K562 (cell line): ENCODE measurements around the gene DOK4. TPM values are rescaled to one million over a fixed set of nuclear protein-coding genes. Genes with fewer than 3 reads are reported as not detected.

Source experiments
- COPS2 ChIP-seq: fragments of 450-650 bp; conservative IDR thresholded peaks from 2 replicates; pipeline ENCODE4 v1.6.1; 2016; ENCODE audit warnings: mild to moderate bottlenecking, moderate library complexity
- CTBP1 ChIP-seq: fragments of 450-650 bp; IDR thresholded peaks from 2 replicates; pipeline ENCODE4 v1.6.1; 2016; ENCODE audit warnings: borderline replicate concordance
- DACH1 ChIP-seq: fragments of 450-650 bp; IDR thresholded peaks from 2 replicates; pipeline ENCODE4 v1.6.1; 2018; ENCODE audit not compliant: partially characterized antibody
- FOSL1 ChIP-seq: fragments of 200-800 bp; sonication (Bioruptor generic); conservative IDR thresholded peaks from 2 replicates; pipeline ENCODE4 v1.6.1; 2016; ENCODE audit warnings: missing genetic modification characterization, missing compliant biosample characterization
- HCFC1 ChIP-seq: IDR thresholded peaks from 2 replicates; pipeline ENCODE4 v1.6.1; 2012; ENCODE audit warnings: low read depth, low read length, improper control_type of control experiment
- MNT ChIP-seq, 2 experiments: fragments of 450-650 bp; conservative IDR thresholded peaks; 2 replicates each; pipeline ENCODE4 v1.6.1; 2017; ENCODE audit warnings: mild to moderate bottlenecking in 2 of 2, moderate library complexity in 2 of 2
- MXI1 ChIP-seq: IDR thresholded peaks from 2 replicates; pipeline ENCODE4 v1.6.1; 2011; ENCODE audit warnings: low read depth, mild to moderate bottlenecking, improper control_type of control experiment, low read length
- NELFE ChIP-seq: IDR thresholded peaks from 2 replicates; pipeline ENCODE4 v1.6.1; 2011; ENCODE audit warnings: mild to moderate bottlenecking; ENCODE audit not compliant: insufficient read depth, insufficient read length
- NR4A1 ChIP-seq, 2 experiments: fragments of 250-450 bp in 1 of 2; fragments of 450-650 bp in 1 of 2; sonication (Bioruptor Pico) in 1 of 2; IDR thresholded peaks; 2 replicates each; pipeline versions ENCODE4 v1.4.0 to v1.6.1; 2016 to 2020; ENCODE audit warnings: mild to moderate bottlenecking in 2 of 2, missing compliant biosample characterization in 1 of 2, missing genetic modification characterization in 1 of 2, moderate library complexity in 1 of 2
- RBM17 ChIP-seq: fragments of 200-400 bp; formaldehyde crosslinking; IDR thresholded peaks from 2 replicates; pipeline ENCODE4 v1.6.1; 2017; ENCODE audit warnings: low read depth, mild to moderate bottlenecking, low read length, borderline replicate concordance
- ZBTB7A ChIP-seq: IDR thresholded peaks from 2 replicates; pipeline ENCODE4 v1.6.1; 2011; ENCODE audit warnings: low read depth, mild to moderate bottlenecking, low read length, moderate library complexity, borderline replicate concordance; ENCODE audit not compliant: control insufficient read depth
- ZKSCAN3 ChIP-seq: fragments of 250-450 bp; sonication (Bioruptor Pico); IDR thresholded peaks from 2 replicates; pipeline ENCODE4 v1.4.0; 2020
- ZNF263 ChIP-seq: sonication (generic); formaldehyde crosslinking; IDR thresholded peaks from 2 replicates; pipeline ENCODE4 v1.8.0; 2022; ENCODE audit warnings: mild to moderate bottlenecking, missing genetic modification reagents, borderline replicate concordance
- ZNF655 ChIP-seq: fragments of 250-450 bp; sonication (Bioruptor Pico); IDR thresholded peaks from 2 replicates; pipeline ENCODE4 v1.5.0; 2021
- polyA plus RNA-seq, 8 experiments: library from polyadenylated mRNA; depleted of rRNA in 4 of 8; stranded (reverse) in 5 of 8; unstranded in 3 of 8; fragments of >200 nt; fragmentation: Nextera tagmentation in 2 of 8; fragmentation: Illumina TruSeq in 1 of 8; extraction: Ambion mirVana in 2 of 8; extraction: Trizol in 1 of 8; gene quantifications; 2 replicates each; pipeline versions ENCODE4 v1.2.1 to v1.2.3, GENCODE V29; 2011 to 2014; ENCODE audit warnings: inconsistent platforms in 1 of 8, missing spikeins in 1 of 8
- total RNA-seq, 7 experiments: library from RNA; depleted of rRNA in 6 of 7; stranded (reverse); fragments of >200 nt in 6 of 7; fragmentation: Illumina TruSeq in 2 of 7; extraction: Trizol in 2 of 7; gene quantifications; 2 replicates each; pipeline versions ENCODE4 v1.2.1 to v1.2.3, GENCODE V29; 2011 to 2021; ENCODE audit warnings: low replicate concordance in 1 of 7
- TF ChIP-seq, protein P1 (sequence below): sonication (generic); formaldehyde crosslinking; IDR thresholded peaks from 2 replicates; pipeline ENCODE4 v1.8.0; 2022; ENCODE audit warnings: mild to moderate bottlenecking, missing genetic modification reagents
- TF ChIP-seq, protein P2 (sequence below), 2 experiments: IDR thresholded peaks; 2 replicates each; pipeline ENCODE4 v1.6.1; 2012; ENCODE audit warnings: improper control_type of control experiment in 2 of 2, low read depth in 2 of 2, low read length in 2 of 2, borderline replicate concordance in 1 of 2
- TF ChIP-seq, protein P3 (sequence below): fragments of 450-650 bp; IDR thresholded peaks from 2 replicates; pipeline ENCODE4 v1.6.1; 2018; ENCODE audit not compliant: partially characterized antibody

DOK4 gene
- total and polyA plus RNA-seq, 9 of the 15 experiments (the other 6 are each of a cell fraction or from before 2014, with no cell fraction given), result 0.10 to 14.4 (median 8.3) TPM

DNA sequence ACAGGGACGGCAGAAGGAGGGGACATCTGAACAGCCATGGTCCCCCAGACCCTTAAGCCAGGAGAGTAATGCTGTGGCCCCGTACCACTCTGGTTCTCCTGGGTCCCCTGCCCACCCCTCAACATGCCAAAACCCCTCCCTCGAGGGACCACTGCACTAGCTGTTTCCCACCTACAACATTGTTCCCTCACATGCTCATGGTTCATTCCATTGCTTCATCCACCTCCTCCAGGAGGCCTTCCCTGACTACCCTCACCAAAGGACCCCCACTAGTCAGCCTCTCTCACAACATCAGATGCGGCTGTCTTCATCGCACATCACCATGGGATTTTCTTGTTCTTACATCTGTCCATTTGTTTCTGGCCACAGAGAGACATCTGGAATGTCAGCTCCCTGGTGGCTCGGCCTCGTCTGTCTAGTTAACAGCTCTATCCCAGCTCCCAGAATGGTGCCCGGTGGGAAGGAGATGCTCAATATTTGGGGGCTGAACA, 1.7 kb downstream of the DOK4 start (continued):
- TF ChIP-seq, protein P1, sequence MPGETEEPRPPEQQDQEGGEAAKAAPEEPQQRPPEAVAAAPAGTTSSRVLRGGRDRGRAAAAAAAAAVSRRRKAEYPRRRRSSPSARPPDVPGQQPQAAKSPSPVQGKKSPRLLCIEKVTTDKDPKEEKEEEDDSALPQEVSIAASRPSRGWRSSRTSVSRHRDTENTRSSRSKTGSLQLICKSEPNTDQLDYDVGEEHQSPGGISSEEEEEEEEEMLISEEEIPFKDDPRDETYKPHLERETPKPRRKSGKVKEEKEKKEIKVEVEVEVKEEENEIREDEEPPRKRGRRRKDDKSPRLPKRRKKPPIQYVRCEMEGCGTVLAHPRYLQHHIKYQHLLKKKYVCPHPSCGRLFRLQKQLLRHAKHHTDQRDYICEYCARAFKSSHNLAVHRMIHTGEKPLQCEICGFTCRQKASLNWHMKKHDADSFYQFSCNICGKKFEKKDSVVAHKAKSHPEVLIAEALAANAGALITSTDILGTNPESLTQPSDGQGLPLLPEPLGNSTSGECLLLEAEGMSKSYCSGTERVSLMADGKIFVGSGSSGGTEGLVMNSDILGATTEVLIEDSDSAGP (CRISPR knock-in tag), result no peak
- 0 out of 2 replicates have a peak, but pooled peaks have one; percentile 1 for TF ChIP-seq CTBP1
- no peak for TF ChIP-seq ZKSCAN3 (CRISPR knock-in tag)
- TF ChIP-seq MNT (conservative IDR thresholded peaks at IDR 0.05), result no peak
- TF ChIP-seq, protein P2, sequence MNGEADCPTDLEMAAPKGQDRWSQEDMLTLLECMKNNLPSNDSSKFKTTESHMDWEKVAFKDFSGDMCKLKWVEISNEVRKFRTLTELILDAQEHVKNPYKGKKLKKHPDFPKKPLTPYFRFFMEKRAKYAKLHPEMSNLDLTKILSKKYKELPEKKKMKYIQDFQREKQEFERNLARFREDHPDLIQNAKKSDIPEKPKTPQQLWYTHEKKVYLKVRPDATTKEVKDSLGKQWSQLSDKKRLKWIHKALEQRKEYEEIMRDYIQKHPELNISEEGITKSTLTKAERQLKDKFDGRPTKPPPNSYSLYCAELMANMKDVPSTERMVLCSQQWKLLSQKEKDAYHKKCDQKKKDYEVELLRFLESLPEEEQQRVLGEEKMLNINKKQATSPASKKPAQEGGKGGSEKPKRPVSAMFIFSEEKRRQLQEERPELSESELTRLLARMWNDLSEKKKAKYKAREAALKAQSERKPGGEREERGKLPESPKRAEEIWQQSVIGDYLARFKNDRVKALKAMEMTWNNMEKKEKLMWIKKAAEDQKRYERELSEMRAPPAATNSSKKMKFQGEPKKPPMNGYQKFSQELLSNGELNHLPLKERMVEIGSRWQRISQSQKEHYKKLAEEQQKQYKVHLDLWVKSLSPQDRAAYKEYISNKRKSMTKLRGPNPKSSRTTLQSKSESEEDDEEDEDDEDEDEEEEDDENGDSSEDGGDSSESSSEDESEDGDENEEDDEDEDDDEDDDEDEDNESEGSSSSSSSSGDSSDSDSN (IDR thresholded peaks at IDR 0.05; ENCODE audit: borderline replicate concordance in 1 of 2, low read depth in 2 of 2, low read length in 2 of 2), result no peak
- TF ChIP-seq DACH1, result no peak
- peak; percentile 0; the same call in 1 of the 2 replicates for TF ChIP-seq ZNF263 (CRISPR knock-in tag)
- TF ChIP-seq NR4A1 (CRISPR knock-in tag; IDR thresholded peaks at IDR 0.05), result no peak
- no peak for TF ChIP-seq NR4A1 (tag; IDR thresholded peaks at IDR 0.05)
- no peak for TF ChIP-seq FOSL1
- TF ChIP-seq ZBTB7A, result peak; percentile 39; the same call in 1 of the 2 replicates
- no peak for TF ChIP-seq RBM17
- TF ChIP-seq COPS2, result no peak
- TF ChIP-seq ZNF655, result no peak
- no peak for TF ChIP-seq HCFC1
- no peak for TF ChIP-seq MXI1
- TF ChIP-seq NELFE, result no peak
- TF ChIP-seq, protein P3, sequence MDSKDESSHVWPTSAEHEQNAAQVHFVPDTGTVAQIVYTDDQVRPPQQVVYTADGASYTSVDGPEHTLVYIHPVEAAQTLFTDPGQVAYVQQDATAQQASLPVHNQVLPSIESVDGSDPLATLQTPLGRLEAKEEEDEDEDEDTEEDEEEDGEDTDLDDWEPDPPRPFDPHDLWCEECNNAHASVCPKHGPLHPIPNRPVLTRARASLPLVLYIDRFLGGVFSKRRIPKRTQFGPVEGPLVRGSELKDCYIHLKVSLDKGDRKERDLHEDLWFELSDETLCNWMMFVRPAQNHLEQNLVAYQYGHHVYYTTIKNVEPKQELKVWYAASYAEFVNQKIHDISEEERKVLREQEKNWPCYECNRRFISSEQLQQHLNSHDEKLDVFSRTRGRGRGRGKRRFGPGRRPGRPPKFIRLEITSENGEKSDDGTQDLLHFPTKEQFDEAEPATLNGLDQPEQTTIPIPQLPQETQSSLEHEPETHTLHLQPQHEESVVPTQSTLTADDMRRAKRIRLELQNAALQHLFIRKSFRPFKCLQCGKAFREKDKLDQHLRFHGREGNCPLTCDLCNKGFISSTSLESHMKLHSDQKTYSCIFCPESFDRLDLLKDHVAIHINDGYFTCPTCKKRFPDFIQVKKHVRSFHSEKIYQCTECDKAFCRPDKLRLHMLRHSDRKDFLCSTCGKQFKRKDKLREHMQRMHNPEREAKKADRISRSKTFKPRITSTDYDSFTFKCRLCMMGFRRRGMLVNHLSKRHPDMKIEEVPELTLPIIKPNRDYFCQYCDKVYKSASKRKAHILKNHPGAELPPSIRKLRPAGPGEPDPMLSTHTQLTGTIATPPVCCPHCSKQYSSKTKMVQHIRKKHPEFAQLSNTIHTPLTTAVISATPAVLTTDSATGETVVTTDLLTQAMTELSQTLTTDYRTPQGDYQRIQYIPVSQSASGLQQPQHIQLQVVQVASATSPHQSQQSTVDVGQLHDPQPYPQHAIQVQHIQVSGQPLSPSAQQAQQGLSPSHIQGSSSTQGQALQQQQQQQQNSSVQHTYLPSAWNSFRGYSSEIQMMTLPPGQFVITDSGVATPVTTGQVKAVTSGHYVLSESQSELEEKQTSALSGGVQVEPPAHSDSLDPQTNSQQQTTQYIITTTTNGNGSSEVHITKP, result peak; percentile 78
